GM21515 (cell line): ENCODE data around the gene TBC1D22A.
"Not testable (repeated sequence)": the region's sequence is repeated elsewhere in the genome, so short reads cannot be mapped to it uniquely, and the experiment has no call there.

Experiments used
- ATAC-seq: cut with Tn5 transposase; IDR thresholded peaks from one replicate; pipeline ENCODE4 v1.9.1; 2021; ENCODE audit not compliant: unreplicated experiment

Gene TBC1D22A

DNA sequence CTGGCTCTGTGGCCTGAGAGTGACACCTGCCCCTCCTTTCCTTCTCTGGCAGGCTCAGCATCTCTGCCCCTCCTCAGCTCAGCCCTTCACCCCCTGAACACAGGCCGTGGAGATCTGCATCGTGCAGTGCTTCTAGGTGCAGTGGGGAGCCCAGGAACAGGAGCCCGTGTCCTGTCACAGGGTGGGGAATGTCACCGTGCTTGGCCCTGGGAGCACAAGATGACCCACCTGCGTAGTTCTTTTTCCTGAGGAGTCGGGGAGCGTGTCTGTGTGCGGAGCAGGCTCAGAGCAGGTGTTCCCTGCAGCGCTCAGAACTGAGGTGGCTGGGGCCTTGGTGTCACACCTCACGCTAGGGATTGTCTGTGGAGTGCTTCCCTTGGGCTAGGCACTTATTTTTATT lies 10.6 kb downstream of the TBC1D22A start:
- ATAC-seq = no peak

DNA sequence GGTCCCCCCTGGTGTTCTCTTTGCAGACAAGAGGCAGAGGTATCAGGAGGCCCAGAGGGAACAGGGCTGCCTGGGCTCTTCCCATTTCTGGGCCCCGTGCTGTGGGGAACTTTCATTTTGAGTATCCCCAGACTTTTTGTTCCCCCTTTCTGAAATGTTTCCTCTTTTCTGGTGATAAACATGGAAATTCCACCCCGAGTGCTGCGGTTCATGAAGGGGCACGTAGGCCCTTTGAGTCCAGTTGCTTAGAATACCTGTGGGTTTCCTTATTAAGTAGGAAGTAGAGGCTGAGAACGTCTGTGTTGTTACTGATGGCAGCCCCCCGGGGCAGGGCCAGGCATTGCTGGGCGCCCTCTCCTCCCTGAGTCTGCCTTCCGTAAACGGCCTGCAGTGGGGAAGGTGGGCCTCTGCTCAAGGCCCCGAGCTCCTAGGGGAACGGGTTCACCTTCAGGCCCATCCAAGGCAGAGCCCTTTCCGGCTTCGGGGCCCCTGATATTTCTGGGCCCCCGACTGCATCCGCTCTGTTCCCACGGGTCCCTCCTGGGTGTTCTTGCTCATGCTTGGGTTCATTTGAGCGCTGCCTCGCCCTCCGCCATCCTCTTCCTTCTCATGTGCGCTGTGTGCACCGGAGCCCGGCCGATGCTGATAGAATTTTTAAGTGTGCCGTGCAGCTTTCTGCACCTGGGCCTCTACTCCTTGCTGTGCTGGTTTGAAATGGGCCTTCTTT lies 12.0 kb downstream of the TBC1D22A start:
- ATAC-seq = peak; percentile 25

DNA sequence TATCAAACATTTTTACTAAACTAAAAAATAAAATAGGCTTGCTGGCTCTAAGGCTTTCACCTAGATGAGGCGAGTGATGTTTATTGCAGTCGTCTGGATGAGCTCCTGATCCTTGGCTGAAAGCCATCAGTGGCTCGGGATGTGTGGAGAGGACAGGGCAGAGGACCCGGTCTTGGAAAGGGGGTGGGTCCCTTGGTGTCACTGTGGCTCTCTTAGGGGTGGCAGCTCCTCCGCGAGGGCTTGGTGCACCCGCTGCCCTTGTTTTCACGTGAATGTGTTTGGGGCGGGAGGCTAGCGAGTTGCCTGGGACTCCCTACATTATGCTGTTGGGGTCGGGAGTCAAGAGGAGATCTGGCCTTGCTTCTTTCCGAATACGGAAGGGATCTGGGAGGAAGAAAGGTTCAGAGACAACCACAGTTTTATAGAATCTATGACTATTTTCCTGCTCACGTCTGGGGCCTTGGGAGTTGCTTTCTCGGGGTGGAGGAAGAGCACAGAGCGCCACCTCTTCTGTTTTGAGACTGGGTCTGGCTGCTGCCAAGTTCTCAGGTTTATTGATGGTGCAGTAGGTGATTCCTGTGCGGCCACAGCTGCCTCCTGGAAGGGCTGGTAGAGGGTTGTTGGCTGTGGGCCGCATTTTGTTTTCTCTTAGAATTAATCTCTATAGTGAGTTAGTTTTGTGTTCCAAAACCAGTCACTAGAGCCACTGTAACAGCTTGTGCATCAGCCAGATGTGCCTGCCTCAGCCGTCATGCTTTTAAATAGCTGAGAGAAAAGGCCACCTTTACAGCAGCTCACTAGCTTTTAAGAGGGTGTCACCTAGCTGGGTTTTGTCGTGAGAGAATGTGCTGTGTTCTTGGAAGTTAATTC lies 12.8 kb downstream of the TBC1D22A start:
- no peak for ATAC-seq

DNA sequence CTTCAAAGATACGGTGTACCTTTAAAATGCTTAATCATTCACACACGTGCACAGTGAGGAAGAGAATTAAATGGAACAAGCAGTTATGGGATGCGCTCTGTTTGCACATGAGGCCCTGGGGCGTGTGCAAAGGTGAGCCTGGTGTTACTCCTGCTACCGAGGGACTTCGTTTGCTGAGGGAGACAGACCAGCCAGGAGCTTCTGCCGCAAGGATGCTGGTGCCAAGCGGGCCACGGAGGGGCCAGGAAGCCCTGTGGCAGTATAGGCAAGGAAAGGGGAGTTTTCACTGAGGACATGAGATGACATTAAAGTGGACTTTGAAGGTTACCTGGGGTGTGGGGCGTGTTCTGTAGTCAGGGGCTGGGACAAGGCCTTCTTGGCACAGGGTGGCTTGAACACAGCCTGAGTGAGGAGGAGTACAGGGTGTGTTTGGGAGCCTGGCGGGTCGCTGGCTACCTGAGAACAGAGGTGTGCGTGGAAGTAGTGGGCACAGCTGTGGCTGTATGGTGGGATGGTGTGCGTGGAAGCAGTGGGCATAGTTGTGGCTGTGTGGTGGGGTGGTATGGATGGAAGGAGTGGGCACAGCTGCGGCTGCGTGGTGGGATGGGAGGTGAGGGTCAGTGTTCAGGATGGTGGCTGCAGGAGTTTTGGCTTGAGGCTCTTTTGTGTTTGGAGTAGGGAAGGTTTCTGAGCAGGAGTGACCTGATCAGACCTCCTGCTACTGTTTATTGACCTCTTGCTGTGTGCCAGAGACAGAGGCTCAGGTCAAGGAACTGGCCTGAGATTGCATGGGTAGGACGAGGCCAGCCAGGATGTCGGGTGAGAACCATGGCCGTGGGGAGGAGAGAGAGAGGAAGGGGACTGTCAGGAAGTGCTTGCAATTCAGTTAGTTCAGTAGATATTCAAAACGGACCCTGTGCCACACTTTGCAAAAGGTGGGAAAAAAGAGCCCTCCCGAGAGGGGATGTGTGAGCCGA lies 13.7 kb downstream of the TBC1D22A start:
- ATAC-seq = no peak

DNA sequence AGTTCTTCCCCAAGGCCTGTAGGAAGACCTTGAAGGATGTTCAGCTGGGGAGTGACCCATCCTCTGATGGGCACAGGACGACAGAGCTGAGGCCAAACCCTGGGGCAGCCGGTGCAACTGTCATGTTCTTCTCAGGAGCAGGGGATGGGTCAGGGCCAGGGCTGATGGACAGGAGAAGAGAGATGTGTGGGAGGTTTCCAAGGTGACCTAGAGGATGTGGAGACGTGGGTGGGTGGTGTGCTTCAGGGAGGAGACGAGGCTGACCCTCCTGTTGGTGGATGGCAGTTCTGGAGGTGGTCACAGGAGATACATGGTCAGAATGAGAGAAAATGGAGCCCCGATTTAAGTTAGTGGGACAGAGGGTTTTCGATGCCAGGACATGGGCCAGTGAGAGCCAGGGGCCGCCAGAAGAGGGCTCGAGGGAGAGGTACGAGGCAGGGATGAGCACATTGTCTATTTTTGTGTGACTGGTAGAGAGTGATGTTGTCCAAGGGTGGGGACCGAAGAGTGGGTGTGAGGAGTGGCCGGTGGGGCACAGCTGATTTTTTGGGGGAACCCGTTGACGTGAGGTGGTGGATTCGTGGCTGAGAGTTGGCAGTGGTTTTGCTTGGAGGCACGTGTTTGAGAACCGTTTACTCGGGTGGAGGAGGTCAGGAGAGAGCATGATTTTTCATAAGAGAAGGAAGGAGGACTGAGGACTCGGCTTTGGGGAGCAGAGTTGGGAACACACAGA lies 14.6 kb downstream of the TBC1D22A start:
- no peak for ATAC-seq

DNA sequence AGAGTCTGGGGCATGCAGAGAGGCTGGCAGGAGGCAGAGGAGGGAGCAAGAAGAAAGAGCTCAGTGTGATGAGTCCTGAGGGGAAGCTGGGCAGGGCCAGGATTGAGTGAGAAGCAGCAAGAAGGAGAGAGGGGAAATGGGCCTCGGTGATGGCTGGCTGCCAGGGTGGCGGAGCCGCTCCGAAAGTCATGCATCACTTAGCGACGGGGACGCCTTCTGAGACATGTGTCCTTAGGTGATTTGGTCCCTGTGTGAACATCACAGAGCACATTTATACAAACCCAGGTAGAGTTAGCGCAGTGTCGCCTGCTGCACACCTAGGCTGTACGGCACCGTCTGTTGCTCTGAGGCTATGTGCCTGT lies 15.1 kb downstream of the TBC1D22A start:
- ATAC-seq = no peak

DNA sequence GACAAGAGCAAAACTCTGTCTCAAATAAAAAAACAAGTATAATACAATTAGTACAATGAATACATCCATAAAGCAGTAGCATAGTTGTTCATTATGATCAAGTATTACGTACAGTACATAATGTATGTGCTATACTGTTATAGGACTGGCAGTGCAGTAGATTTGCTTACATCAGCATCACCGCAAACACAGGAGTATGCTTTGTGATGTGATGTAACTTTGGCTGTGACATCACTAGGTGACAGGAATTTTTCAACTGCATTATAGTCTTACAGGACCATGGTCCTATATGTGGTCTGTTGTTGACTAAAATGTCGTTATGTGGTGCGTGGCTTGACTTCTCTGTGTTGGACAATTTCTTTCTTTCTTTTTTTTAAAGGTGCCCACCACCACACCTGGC lies 16.6 kb downstream of the TBC1D22A start:
- no peak for ATAC-seq

DNA sequence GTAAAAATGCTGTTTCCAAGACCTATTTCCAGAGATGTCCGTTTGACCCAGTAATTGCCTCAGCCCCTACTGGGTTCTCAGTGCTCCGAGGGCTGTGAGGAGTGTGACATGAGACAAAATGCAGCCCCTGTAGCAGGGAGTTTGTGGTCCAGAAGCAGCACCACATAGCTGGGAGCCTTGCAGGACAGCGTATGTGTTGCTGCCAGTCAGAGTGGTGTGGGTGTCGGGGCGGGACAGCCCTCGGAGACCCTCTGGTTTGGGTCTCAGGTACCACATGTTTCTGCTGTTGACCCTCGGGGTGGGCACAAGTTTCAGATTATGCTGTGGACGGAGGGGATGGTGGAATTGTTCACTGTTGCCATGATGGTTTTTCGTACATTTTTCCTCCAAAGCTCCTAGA lies 17.2 kb downstream of the TBC1D22A start:
- no peak for ATAC-seq

DNA sequence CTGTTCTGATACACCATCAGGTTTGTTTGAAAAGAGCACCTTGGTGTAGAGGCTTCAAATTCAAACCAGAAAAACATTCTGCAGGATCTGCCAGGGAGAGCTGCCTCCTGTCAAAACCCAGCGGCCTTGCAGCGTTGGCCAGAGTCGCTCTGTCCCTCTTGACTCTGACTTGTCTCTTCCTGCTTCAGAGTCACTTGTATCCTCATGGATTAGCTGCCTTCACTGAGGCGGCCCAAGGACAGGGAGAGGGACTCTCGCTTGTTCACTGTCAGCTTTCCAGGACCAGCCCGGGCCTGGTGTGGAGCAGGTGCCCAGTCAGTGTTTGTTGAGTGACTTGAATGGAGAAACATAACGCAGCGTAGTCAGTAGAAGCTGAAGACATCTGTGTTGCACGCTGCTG lies 18.0 kb downstream of the TBC1D22A start:
- no peak for ATAC-seq

DNA sequence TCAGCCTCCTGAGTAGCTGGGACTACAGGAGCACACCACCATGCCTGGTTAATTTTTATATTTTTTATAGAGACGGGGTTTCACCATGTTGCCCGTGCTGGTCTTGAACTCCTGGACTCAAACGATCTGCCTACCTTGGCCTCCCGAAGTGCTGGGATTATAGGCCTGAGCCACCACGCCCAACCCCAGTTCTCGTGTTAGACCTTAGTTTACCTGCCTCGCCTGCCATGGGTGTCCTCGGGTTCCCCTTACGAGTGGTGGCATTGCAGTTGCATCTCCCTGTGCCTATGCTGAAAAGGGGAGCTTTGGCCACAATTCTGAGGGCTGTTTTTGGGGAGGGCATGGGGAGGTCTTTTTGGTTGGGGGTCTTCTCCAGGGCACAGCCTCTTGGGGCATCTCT lies 18.8 kb downstream of the TBC1D22A start:
- ATAC-seq = no peak

DNA sequence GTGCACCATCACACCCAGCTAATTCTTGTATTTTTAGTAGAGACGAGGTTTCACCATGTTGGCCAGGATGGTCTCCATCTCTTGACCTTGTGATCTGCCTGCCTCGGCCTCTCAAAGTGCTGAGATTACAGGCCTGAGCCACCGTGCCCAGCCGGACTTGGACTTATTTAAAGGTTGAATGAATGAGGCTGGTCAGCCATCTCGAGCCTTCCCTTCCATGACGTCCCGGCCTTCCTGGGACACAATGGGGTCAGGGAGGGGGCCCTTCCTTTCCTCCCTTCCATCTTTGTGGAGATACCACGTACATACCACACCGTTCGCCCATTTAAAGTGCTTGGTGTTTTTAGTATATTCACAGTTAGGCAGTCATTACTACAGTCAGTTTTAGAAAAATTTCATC lies 19.8 kb downstream of the TBC1D22A start:
- ATAC-seq = not testable (repeated sequence)

DNA sequence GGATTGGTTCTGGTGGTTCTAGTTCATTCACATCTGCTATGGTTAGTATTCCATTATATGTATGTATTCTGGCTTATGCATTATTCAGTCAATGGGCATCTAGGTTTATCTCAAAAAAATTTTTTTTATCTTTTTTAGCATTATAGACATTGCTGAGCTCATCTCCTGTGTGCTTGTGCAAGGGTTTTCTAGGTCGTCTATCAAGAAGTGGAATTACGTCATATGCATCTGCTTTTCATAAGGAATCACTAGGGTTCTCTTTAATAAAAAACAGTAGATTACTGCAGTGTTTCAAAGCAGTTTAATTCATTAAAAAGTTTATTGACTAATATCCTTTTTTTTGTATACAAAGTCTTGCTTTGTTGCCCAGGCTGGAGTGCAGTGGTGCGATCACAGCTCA lies 21.3 kb downstream of the TBC1D22A start:
- no peak for ATAC-seq

DNA sequence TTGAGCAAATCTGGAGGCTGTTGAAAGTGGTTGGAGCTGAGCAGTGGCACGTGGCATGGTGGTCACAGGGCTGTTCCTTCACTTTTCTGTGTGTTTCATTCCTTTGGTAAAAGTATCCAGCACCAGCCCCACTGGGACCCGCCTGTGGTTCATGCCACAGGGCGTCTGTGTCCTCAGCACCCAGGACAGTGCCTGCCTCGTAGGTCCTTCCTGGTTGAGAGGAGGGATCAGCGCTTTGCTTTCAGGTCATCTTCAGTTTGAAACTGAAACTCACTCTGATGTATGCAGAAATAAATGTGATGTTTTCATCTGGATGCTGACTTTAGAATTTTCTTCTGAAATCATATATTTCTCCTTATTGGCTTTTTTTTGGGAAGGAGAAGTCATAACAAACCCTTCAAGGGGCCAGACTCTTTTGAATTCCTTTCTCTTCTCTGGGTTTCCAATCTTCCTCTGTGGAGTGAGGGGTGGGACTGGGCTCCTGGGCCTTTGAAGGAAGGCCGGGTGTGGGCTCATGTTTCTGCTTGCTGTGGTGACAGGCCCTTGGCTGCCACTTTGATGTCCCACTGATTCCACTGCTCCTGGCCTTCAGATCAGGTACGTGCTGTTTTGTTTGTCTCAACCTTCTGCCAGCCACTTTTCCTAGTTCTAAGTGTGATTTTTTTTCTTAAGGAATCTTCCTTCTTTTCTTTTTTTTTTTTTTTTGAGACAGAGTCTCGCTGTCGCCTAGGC lies 26.2 kb downstream of the TBC1D22A start:
- peak; percentile 62 for ATAC-seq

DNA sequence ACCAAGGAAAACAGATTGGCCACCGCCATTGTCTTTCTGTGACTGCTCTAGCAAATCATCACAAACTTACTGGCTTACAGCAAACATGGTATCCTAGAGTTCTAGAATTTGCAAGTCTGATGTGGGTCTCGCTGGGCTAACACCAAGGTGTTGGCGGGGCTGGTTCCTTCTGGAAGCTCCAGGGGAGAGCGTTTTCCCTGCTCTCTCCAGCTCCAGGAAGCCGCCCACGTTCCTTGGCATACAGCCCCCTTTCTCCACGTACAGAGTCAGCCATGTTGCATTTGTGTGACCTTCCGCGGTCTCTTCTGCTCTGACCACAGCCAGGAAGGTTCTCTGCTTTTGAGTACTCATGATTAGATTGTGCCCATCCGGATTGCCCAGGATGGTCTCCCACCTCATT lies 27.5 kb downstream of the TBC1D22A start:
- no peak for ATAC-seq

DNA sequence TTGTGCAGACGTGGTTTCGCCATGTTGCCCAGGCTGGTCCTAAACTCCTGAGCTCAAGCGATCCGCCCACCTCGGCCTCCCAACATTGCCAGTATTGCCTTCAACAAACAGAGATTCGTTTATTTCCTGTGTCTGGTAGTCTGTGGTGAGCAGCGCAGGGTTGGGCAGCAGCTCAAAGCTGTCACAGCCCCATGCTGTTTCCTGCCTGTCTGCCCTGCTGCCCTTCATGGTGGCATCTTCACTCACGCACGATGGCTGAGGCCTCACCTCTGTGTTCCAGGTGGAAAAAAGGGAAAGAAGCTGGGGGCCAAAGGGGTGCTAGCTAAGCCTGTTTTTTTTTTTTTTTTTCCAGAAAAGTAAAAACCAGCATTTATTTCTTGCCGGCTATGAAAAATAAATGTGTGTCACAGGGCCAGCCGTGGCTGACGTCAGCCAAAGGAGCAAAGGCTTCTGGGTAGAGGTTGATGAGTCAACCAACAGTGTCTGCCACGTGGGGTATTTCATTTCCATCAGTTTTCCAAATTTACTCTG lies 28.8 kb downstream of the TBC1D22A start:
- ATAC-seq = no peak

DNA sequence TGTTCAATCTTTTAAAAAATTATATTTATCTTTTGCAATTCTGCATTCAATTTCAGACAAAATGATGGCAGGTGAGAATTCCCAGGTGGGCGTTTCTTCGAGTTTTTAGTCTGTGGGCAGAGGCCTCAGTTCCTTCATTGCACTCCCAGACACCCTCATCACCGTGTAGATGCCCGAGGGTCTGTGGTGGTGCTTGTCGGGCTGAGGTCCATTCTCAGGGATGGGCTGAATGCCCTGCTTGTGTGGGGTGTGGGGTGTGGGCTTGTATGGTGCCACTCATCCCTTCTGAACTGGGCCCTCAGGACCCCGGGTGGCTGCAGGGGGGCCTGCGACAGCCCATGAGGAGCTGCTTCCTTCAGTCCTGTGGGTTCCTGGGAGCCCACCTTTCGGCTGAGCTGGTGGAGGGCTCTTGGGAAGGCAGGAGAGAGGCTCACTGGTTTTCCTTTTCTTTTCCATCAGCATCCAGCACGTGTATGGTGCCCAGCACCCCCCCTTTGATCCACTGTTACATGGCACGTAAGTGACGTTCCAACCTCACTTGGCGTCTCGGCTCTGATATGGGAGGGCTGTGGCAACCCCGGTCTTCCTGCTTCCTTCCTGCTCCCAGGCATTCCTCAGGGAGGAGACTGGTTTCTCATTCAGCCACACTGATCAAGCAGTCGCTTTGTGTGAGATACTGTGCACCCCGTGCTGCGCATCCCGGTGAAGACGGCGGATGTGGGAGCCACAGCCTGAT lies 29.8 kb downstream of the TBC1D22A start:
- no peak for ATAC-seq

DNA sequence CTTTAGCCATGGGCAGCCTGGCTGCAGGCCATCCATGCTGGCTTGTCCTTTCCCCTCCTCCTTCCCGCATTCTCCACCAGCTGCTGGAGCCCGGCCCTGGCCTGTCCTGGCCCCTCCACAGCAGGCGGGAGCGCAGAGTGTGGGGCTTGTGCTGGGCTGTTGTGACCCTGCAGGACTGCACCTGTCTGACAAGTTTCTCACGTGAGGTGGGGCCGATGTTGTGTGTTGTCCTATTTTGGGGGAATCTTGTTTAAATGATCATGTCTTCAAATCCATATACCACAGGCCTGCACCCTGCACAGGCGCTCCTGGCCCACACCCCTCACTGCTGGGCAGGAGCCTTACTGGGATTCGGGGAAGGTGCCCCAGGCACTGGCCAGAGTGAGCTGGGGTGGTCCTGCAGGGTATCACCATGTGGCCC lies 30.4 kb downstream of the TBC1D22A start:
- ATAC-seq = no peak

DNA sequence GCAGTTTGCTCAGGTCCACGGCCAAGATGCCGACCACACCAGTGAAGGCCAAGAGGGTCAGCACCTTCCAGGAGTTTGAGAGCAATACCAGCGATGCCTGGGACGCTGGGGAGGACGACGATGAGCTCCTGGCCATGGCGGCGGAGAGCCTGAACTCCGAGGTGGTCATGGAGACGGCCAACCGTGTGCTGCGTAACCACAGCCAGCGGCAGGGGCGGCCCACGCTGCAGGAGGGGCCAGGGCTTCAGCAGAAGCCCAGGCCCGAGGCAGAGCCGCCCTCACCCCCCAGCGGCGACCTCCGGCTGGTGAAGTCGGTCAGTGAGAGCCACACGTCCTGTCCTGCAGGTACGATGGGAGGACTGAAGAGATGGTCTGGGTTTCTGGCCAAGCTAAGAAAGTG lies 31.0 kb downstream of the TBC1D22A start:
- no peak for ATAC-seq

DNA sequence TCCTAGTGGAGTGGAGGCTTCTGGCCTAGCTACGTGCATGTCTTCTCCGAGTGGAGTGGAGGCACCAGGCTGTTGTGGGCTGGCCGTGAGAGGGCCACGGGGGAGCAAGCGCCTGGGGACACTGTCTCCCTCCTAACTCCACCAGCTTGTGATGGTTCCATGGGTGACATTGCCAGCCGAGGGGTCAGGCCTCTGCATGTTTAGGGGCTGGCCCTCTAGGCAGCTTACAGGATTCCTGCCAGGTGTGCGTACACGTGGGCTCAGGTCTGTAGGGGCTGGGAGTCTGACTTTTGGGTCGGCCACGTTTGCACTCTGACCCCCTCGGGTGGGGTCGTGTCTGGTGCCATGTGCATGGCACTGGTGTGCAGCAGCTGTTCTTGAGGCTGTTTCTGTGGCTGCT lies 31.6 kb downstream of the TBC1D22A start:
- no peak for ATAC-seq
